Glomerular visceral epithelial cell (primary cell): ENCODE data around the gene SFXN3.

Source experiments
- DNase-seq: peaks from one replicate; pipeline ENCODE4 v3.0.0-alpha.2; 2016; ENCODE audit errors: extremely low spot score

Gene SFXN3

DNA sequence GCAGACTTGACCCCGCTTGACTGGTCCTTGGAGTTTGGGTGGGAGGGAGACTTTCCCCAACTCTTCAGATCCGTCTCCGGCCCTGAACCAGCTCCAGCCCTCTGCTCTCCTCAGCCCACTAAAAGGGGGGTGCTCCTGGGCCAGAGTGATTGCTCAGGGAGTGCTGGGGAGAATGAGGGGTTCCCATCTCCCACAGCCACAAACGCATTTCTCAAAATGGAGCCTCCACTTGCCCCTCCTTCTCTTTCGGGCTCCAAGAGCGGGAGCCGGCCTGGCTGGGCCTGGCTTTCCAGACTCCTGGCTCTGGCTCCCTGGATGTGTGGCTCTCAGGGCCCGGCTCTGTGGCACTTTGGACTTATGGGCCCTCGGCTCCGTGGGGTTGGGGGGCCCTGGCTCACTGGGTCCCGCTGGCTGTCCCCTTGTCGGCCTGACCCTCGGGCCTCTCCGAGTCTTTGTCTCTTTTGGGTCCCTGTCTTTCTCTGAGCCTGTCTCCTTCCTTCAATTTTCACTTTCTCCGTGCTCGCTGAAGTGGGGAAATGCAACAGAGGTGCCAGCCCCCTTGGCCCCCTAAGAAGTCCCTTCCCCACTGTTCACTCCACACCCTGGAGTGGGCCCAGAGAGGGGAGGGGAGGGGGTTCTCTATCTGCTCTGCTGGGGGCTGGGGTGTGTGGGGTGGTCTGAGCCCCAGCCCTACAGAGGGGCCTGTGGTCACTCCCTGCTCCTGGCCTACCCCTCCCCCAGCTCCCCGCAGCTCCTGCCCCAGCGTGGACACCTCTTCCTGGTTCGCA is 30.7 kb upstream of the SFXN3 start:
- DNase-seq = peak; percentile 28

GRCh38 chr10:101000915-101001658 is 29.9 kb upstream of the SFXN3 start:
- DNase-seq = peak; percentile 79

DNA sequence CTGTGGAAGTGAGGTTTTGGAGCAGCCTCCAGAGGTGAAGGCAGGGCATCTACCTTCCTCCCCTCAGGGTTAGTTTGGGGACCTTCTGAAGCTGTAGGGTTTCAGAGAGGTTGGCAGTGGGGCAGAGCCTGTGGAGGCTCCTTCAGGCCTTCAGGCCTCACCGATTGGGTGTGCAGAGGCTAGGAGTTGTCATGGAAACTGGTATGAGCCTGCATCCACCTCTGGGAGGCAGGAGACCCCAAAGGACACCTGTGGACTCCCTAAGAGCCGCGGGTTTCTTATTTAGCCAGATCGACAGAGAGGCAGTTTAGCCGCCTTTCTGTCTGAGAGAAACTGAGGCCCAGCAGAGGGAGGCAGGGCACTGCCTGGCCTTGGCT is 29.4 kb upstream of the SFXN3 start:
- DNase-seq = no peak

DNA sequence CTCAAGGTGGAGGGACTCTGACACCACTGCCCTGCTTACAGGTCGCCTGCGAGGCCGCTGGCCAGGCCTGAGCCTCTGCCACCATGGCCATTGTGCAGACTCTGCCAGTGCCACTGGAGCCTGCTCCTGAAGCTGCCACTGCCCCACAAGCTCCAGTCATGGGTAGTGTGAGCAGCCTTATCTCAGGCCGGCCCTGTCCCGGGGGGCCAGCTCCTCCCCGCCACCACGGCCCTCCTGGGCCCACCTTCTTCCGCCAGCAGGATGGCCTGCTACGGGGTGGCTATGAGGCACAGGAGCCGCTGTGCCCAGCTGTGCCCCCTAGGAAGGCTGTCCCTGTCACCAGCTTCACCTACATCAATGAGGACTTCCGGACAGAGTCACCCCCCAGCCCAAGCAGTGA is 28.6 kb upstream of the SFXN3 start:
- no peak for DNase-seq

GRCh38 chr10:101003639-101004206 is 27.3 kb upstream of the SFXN3 start:
- no peak for DNase-seq

GRCh38 chr10:101005361-101005760 is 25.7 kb upstream of the SFXN3 start:
- DNase-seq = no peak

DNA sequence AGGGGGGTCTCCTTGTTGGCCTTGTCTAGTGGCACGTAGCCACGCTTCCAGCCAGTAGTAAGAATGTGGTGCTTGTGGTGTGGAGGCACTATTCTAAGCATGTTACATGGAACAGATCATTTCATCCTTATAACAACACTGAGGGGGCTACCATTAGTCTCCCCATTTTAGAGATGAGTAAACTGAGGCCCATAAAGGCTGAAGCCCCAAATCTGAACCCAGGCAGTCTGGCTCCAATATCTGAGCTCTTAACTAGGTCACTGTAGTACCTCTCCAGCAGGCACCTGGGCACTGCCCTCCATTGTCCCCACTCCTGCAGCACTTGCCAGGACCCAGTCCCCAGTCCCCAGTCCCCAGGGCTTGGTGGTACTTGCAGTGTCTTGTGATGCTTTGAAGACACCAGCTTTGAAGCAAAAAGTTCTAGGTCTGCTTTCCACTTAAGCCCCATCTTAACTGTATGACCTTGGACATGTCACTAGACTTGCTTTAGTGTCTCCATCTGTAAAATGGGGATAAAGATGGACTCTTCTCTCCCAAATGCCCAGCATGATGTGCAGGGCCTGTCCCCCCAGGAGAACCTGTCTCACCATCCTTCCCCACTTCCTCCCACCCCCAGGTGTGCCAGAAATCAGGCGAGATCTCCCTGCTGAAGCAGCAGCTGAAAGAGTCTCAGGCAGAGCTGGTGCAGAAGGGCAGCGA is 25.0 kb upstream of the SFXN3 start:
- no peak for DNase-seq

DNA sequence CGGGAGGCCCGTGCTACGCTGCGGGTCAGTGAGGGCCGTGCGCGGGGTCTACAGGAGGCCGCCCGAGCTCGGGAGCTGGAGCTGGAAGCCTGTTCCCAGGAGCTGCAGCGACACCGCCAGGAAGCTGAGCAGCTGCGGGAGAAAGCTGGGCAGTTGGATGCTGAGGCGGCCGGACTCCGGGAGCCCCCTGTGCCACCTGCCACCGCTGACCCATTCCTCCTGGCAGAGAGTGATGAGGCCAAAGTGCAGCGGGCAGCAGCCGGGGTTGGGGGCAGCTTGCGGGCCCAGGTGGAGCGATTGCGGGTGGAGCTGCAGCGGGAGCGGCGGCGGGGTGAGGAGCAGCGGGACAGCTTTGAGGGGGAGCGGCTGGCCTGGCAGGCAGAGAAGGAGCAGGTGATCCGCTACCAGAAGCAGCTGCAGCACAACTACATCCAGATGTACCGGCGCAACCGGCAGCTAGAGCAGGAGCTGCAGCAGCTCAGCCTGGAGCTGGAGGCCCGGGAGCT is 24.4 kb upstream of the SFXN3 start:
- DNase-seq = no peak

DNA sequence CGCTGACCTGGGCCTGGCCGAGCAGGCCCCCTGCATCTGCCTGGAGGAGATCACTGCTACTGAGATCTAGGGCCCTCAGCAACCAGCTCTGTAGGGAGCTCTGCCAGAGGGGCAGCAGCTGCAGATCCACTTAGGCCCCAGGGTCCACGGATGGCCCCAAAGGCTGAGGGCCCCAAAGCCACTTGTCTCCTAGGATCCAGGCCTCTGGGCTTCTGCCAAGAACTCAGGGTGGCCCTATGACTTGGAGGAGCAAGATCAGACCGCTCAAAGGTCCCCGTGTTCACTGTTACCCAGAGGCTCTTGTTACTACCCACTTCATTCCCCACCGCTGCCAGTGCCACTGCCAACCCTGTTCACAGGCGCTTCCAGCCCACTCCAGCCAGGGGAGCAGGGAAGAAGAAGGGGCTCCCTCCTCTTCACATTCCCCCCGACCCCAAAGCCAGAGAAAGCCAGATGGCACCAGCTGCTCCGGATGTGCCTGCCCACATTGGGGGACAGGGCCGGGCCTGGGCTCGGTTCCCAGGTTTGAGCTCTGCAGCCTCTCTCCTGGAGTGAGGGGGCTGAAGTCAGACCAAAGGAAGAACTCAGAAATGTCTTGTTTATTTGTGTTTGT is 23.8 kb upstream of the SFXN3 start:
- DNase-seq = no peak

- no peak for DNase-seq
Observed at GRCh38 chr10:101007915-101008822, 22.9 kb upstream of the SFXN3 start.

DNA sequence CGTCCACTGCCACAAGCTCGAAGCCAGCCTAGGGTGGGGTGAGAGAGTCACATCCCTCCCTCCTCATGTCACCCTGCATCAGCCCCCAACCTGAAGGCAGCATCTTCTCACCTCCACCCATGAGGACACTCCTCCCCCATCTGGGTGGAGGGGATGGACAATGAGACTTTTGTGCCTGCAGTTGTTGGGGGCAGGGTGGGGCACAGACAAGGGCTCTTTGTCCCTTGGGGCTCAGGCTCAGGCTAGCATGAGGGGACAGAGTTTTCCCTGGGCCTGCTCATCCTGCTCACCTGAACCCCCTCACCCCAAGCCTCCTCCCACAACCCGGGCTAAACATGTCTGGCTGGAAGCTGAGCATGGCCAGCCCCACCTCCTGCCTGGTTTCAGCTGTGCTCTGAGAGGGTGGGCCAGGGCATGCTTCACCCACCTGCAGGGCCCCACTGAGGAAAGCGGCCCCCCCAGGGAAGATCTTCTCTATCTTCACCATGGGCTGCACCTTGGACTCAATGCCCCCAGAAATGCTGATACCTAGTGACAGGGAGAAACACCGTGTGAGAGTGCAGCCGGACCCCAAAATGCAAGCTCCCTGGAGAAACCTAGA is 22.1 kb upstream of the SFXN3 start:
- DNase-seq = no peak

DNA sequence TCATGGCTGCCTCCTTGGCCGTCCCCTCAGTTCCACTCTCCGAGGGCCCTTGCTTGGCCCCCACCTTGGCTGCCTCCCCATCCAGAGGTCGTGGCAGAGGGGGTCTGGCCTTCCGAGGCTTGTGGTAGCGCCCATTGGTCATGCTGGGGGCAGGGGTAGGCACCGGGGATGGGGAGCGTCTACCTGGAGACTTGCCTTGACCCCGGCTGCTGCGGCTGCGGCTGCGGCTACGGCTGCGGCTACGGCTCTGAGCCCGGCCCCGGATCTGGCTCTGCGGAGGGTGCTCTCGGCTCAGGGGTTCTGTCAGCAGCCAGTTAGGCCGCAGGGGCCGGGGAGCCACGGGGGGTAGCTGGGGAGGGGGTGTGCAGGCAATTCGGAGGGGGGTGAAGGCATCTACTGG is 20.7 kb upstream of the SFXN3 start:
- DNase-seq = no peak

DNA sequence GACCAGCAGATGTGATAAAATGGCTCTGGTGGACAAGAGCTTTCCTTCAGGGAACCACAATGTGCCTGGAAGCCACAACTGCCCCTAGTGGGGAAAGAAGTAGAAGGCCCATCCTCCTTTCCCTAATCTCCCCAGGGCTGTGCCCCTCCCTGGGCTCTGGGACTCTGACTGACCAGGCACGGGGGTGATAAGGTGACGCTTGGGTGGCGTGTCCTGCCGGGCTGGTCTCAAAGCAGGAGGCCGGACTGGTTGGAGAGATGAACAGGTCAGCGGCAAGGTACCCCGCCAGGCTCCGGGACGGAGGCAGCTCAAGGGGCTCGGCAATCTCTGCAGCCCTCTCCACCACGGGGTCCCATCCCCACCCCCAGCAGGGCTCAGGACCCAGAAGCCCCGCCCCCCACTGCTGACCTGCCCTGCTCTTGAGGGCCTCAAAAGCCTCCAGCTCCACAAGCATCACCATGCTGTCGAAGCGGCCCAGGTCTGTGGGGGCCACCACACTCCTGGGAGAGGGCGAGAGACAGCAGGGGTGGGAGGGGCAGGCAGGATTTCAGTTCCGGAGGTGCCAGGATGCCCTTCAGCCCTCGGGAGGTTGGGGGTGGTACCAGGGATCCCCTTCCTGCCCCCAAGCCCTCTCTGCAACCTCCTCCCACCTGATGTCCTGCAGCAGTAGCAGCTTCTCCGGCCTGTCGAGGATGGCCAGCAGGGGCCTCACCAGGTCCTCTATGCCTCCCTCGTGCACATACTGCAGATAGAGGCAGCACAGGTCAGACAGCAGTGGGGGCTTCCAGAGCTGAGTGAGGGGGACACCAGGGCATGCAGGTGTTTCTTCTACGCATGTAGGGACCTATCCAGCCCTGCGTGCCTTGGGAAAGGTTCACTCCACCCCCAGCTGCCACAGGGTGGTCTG is 19.3 kb upstream of the SFXN3 start:
- DNase-seq = no peak

DNA sequence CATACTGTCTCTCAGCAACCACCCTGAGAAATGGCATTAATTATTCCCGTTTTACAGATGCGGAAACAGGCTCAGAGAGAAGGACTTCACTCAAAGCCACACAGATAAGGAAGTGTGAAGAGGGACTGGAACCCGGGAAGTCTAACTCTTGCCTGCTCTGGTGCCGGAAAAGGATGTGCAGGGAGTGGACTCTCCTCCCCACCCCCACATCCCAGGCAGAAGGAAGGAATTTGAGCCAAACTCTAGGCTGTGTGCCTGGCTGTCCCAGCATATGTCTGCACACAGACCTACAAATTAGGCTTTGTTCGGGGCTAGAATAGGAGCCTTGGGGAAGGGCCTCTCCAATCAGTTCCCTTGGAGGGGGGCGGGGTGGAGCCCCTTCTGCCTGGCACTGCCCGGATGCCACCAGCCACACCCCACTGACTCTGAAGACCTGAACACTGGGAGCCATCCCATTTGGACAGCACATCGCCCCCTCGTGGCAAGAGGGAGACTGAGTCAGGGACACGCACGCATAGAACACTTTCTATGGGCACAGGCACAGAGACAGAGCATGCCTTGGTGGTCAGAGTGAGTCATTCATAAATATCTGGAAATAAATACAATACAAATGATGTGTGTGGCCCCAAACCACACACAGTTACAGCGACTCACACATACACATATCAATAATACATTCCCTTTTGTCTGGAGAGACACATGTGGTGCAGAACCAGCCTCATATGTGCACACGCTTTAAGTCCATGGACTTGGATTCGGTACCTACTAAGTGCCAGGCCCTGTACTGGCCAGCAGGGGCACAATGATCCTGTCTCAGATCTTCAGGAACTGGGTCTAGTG is 18.3 kb upstream of the SFXN3 start:
- DNase-seq = peak; percentile 92

DNA sequence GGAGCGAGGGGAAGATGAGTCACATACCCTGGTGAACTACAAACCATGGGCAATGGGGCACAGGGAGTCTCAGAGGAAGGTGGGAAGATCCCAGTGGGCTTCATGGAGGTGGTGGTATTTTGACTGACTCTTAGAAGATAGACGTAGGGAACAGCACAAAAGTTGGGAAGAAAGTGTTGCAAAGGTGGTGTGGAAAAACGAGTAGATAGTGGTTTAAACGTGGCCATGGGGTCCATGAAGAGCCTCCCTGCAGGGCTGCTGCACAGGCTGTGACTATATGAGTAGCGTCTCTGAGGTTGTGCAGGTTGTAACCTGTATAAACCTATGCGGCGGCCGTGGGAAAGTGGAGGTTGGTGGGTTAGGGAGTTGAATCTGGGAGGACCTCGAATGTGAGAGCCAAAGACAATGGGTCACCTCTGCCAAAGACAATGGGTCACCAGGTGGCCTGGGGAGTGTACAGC is 17.6 kb upstream of the SFXN3 start:
- DNase-seq = no peak

GRCh38 chr10:101014230-101014884 is 16.7 kb upstream of the SFXN3 start:
- peak; percentile 75 for DNase-seq

GRCh38 chr10:101014966-101015581 is 16.0 kb upstream of the SFXN3 start:
- DNase-seq = peak; percentile 89
